Measurements from ENCODE around the gene STARD9. TPM values are rescaled to one million over a fixed set of nuclear protein-coding genes. Genes with fewer than 3 reads are reported as not detected.
"Not testable (repeated sequence)": the region's sequence is repeated elsewhere in the genome, so short reads cannot be mapped to it uniquely, and the experiment has no call there.

Gene STARD9
- total and polyA plus RNA-seq, 2 experiments from 2014 or later, result 2.0 to 5.5 TPM

- Histone ChIP-seq H3K27me3 (no peaks in the 10 kb centered on the region), H3K4me3 (peak within 1 kb of the TSS; percentile 89), H3K36me3 (peaks cover 11% of the 10 kb centered on the region), H3K9me3 (ENCODE audit: low read depth) (no peaks in the 10 kb centered on the region), H3K27ac (peak within 1 kb of the TSS; percentile 68), H3K4me1 (ENCODE audit: low read depth) (peaks cover 3% of the 10 kb centered on the region)
- DNase-seq (ENCODE audit: low read depth in 1 of 2, low spot score in 1 of 2), result peak; percentile 86 to 93
- TF ChIP-seq CTCF (IDR thresholded peaks at IDR 0.05; ENCODE audit: low read depth, low read length), result no peak
Observed at GRCh38 chr15:42548249-42549031, 27.0 kb upstream of the STARD9 start, which contains the start of the genes HAUS2 and LRRC57. HAUS2 (plus strand) TSS chr15:42548838; CDS start chr15:42548873, 35 bp downstream. LRRC57 (minus strand) TSS chr15:42548793; CDS start chr15:42548434, 359 bp downstream.

GRCh38 chr15:42549032-42549491, 26.3 kb upstream of the STARD9 start:
- peak; percentile 30 to 32 for DNase-seq (ENCODE audit: low read depth in 1 of 2, low spot score in 1 of 2)
- peaks cover 3% of the 10 kb centered on the region for H3K4me1 ChIP-seq (ENCODE audit: low read depth)
- no peaks in the 10 kb centered on the region for H3K27me3 ChIP-seq
- TF ChIP-seq CTCF (IDR thresholded peaks at IDR 0.05; ENCODE audit: low read depth, low read length), result no peak
- H3K4me3 ChIP-seq, result peak overlapping the region; percentile 89
- peaks cover 5% of the 10 kb centered on the region for H3K36me3 ChIP-seq
- H3K9me3 ChIP-seq (ENCODE audit: low read depth), result no peaks in the 10 kb centered on the region
- H3K27ac ChIP-seq, result peak overlapping the region; percentile 68

GRCh38 chr15:42549741-42550392, 25.5 kb upstream of the STARD9 start:
- no peaks in the 10 kb centered on the region for H3K9me3 ChIP-seq (ENCODE audit: low read depth)
- no peak for TF ChIP-seq CTCF (IDR thresholded peaks at IDR 0.05; ENCODE audit: low read depth, low read length)
- no peaks in the 10 kb centered on the region for H3K27me3 ChIP-seq
- H3K4me1 ChIP-seq (ENCODE audit: low read depth), result peaks cover 3% of the 10 kb centered on the region
- peaks cover under 1% of the 10 kb centered on the region for H3K36me3 ChIP-seq
- no peak overlapping the region for H3K27ac ChIP-seq
- DNase-seq (ENCODE audit: low read depth in 1 of 2, low spot score in 1 of 2), result peak in 1 of 2 donors; percentile 7
- peak overlapping the region; percentile 89 for H3K4me3 ChIP-seq

- no peak overlapping the region for H3K27ac ChIP-seq
- H3K27me3 ChIP-seq, result no peaks in the 10 kb centered on the region
- no peak for DNase-seq (ENCODE audit: low read depth in 1 of 2, low spot score in 1 of 2)
- H3K4me3 ChIP-seq, result no peak overlapping the region
- H3K36me3 ChIP-seq, result no peaks in the 10 kb centered on the region
- H3K9me3 ChIP-seq (ENCODE audit: low read depth), result no peaks in the 10 kb centered on the region
- TF ChIP-seq CTCF (IDR thresholded peaks at IDR 0.05; ENCODE audit: low read depth, low read length), result no peak
- H3K4me1 ChIP-seq (ENCODE audit: low read depth), result no peaks in the 10 kb centered on the region
Observed at GRCh38 chr15:42553554-42553953, 21.9 kb upstream of the STARD9 start.

GRCh38 chr15:42556550-42557207, 18.7 kb upstream of the STARD9 start:
- H3K4me3 ChIP-seq; H3K36me3 ChIP-seq; DNase-seq (ENCODE audit: low read depth in 1 of 2, low spot score in 1 of 2); H3K27me3 ChIP-seq; H3K4me1 ChIP-seq (ENCODE audit: low read depth); H3K27ac ChIP-seq; H3K9me3 ChIP-seq (ENCODE audit: low read depth): not testable (repeated sequence)
